Gastrocnemius medialis (tissue), 4 donors: ENCODE results near the gene CBX8.

ENCODE experiments used
- POLR2A ChIP-seq, 2 donors: fragments of 450-650 bp; IDR thresholded peaks; one replicate each; pipeline ENCODE4 v1.6.1; 2017; ENCODE audit warnings: antibody characterized with exemption in 2 of 2, mild to moderate bottlenecking in 2 of 2, moderate library complexity in 2 of 2
- TF ChIP-seq, protein P1 (sequence below), 5 experiments: fragments of 450-650 bp in 3 of 5; fragments of 200-600 bp in 2 of 5; sonication (generic) in 2 of 5; IDR thresholded peaks in 4 of 5; conservative IDR thresholded peaks in 1 of 5; 1 replicate in 4 of 5; 2 replicates in 1 of 5; pipeline ENCODE4 v1.5.1; 2016 to 2019; ENCODE audit warnings: antibody characterized with exemption in 5 of 5, mild to moderate bottlenecking in 3 of 5, moderate library complexity in 3 of 5

DNA sequence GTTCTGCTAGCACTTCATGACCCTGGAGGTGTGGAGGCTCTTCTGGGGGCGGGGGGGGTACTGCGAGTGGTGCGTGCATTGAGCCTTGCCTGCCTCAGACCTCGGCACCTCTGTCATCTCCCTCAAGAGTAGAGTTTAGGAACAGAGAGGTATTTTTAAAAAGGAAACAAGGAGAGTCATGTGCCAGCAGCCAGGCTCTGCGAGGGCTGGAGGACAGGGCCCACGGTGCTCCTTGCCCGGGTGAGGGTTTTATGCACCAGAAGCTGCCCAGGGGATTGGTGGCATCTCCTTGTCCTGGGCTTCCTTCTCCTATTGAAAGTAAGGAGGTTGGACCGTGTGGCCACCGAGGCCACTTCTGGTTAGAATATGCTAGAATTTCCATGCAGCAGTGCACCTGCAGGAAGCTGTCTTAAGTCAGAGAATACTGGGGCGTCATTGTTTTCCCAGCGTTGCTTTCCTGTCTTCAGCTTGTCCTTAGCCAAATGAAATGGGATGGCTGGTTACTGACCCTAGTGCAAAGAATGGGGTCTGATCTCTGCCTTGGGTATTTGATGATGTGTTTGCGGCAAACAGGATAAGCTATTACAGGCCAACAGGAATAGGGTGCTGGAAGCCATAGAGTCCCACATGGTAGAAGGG, 15.7 kb downstream of the CBX8 start:
- TF ChIP-seq, protein P1, sequence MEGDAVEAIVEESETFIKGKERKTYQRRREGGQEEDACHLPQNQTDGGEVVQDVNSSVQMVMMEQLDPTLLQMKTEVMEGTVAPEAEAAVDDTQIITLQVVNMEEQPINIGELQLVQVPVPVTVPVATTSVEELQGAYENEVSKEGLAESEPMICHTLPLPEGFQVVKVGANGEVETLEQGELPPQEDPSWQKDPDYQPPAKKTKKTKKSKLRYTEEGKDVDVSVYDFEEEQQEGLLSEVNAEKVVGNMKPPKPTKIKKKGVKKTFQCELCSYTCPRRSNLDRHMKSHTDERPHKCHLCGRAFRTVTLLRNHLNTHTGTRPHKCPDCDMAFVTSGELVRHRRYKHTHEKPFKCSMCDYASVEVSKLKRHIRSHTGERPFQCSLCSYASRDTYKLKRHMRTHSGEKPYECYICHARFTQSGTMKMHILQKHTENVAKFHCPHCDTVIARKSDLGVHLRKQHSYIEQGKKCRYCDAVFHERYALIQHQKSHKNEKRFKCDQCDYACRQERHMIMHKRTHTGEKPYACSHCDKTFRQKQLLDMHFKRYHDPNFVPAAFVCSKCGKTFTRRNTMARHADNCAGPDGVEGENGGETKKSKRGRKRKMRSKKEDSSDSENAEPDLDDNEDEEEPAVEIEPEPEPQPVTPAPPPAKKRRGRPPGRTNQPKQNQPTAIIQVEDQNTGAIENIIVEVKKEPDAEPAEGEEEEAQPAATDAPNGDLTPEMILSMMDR (IDR thresholded peaks at IDR 0.05 in 4 of 5, conservative IDR thresholded peaks at IDR 0.05 in 1 of 5) = no peak
- TF ChIP-seq POLR2A (IDR thresholded peaks at IDR 0.05) = no peak
